Forelimb muscle (tissue), 1 donor: ENCODE data around the gene MMP17. TPM values are rescaled to one million over a fixed set of nuclear protein-coding genes. Genes with fewer than 3 reads are reported as not detected.
"Not testable (repeated sequence)": the region's sequence is repeated elsewhere in the genome, so short reads cannot be mapped to it uniquely, and the experiment has no call there.

Experiments
- DNase-seq: peaks from one replicate; pipeline ENCODE4 v3.0.0-alpha.2; 2013; ENCODE audit warnings: low read depth
- polyA plus RNA-seq: library from polyadenylated mRNA; unstranded; fragments of 120-200 nt; gene quantifications from one replicate; pipeline ENCODE4 v1.2.1, GENCODE V29; 2013; ENCODE audit not compliant: insufficient read length

Gene MMP17
- polyA plus RNA-seq, 1 donor = 4.2 TPM

GRCh38 chr12:131799828-131800593, 28.2 kb upstream of the MMP17 start:
- no peak for DNase-seq

GRCh38 chr12:131800594-131801135, 27.5 kb upstream of the MMP17 start:
- no peak for DNase-seq

GRCh38 chr12:131801254-131801866, 26.8 kb upstream of the MMP17 start:
- DNase-seq = no peak

- DNase-seq = no peak
Observed at GRCh38 chr12:131803961-131804521, 24.2 kb upstream of the MMP17 start.

- DNase-seq = no peak
Observed at GRCh38 chr12:131805421-131805820, 22.8 kb upstream of the MMP17 start.

- no peak for DNase-seq
Observed at GRCh38 chr12:131806674-131807073, 21.5 kb upstream of the MMP17 start.

- no peak for DNase-seq
Observed at GRCh38 chr12:131808744-131809371, 19.3 kb upstream of the MMP17 start.

GRCh38 chr12:131809476-131810254, 18.5 kb upstream of the MMP17 start:
- not testable (repeated sequence) for DNase-seq

- DNase-seq = no peak
Observed at GRCh38 chr12:131810726-131811125, 17.5 kb upstream of the MMP17 start.

- DNase-seq = no peak
Observed at GRCh38 chr12:131815131-131815530, 13.1 kb upstream of the MMP17 start.

- DNase-seq = no peak
Observed at GRCh38 chr12:131816495-131816894, 11.7 kb upstream of the MMP17 start.

GRCh38 chr12:131817241-131817640, 11.0 kb upstream of the MMP17 start:
- DNase-seq = no peak

GRCh38 chr12:131818821-131819585, 9.2 kb upstream of the MMP17 start:
- no peak for DNase-seq

- DNase-seq = no peak
Observed at GRCh38 chr12:131824450-131824849, 3.7 kb upstream of the MMP17 start.

GRCh38 chr12:131825146-131825892, 2.9 kb upstream of the MMP17 start:
- DNase-seq = no peak

- no peak for DNase-seq
Observed at GRCh38 chr12:131826097-131826928, 1.9 kb upstream of the MMP17 start.

- DNase-seq = no peak
Observed at GRCh38 chr12:131828671-131829355, 620 bp downstream of the MMP17 start.

GRCh38 chr12:131829356-131829747, 1.2 kb downstream of the MMP17 start:
- no peak for DNase-seq
